Gastroesophageal sphincter (tissue), 3 donors: ENCODE results near the gene CBX8.

Experiments
- EP300 ChIP-seq: sonication (generic); formaldehyde crosslinking; IDR thresholded peaks from one replicate; pipeline ENCODE4 v1.6.1; 2017; ENCODE audit warnings: antibody characterized with exemption, mild to moderate bottlenecking
- POLR2A ChIP-seq, 2 donors: fragments of 450-650 bp; IDR thresholded peaks; one replicate each; pipeline ENCODE4 v1.6.1; 2017; ENCODE audit warnings: antibody characterized with exemption in 2 of 2, mild to moderate bottlenecking in 2 of 2, moderate library complexity in 1 of 2
- TF ChIP-seq, protein P1 (sequence below), 4 experiments: fragments of 200-600 bp in 2 of 4; fragments of 450-650 bp in 2 of 4; sonication (generic) in 1 of 4; IDR thresholded peaks; one replicate each; pipeline ENCODE4 v1.5.1; 2017 to 2019; ENCODE audit warnings: antibody characterized with exemption in 4 of 4, mild to moderate bottlenecking in 2 of 4, moderate library complexity in 2 of 4

DNA sequence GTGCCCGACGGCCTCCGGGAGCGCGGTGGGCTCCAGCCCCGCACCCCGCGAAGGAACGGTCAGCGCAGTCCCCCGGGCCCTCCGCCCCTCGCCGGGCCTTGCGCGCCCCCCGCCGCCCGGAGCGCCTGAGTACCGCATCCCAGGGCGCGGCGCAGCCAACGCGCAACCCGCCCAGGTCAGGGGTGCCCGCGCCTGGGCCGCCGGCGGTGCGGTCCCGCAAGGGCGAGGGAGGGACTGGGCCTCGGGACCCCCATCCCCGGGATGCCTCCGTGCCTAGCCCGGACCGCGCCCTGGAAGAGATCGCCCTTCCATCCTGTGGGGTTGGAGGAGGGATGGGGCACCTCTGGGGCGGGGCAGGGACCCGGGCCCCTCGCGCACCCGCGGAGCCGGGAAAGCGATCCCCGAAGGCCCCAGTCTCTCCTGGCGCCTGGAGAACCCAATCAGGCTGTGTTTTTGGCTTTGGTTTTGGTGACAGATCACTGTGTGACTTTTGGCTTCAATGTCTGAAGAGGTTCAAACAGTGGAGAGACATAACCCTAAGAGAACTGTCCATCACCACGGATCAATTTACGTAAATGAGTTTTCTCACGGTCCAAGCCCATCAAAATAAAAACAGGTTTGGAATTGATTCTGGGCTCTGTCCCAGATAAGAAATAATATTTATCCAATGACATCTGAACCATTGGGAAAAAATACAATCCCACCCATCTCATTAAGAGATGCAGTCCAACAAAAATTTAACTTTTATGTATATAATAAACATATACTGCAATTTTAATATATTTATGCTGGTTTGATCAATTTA lies 48.4 kb downstream of the CBX8 start:
- TF ChIP-seq POLR2A (IDR thresholded peaks at IDR 0.05) = no peak
- TF ChIP-seq, protein P1, sequence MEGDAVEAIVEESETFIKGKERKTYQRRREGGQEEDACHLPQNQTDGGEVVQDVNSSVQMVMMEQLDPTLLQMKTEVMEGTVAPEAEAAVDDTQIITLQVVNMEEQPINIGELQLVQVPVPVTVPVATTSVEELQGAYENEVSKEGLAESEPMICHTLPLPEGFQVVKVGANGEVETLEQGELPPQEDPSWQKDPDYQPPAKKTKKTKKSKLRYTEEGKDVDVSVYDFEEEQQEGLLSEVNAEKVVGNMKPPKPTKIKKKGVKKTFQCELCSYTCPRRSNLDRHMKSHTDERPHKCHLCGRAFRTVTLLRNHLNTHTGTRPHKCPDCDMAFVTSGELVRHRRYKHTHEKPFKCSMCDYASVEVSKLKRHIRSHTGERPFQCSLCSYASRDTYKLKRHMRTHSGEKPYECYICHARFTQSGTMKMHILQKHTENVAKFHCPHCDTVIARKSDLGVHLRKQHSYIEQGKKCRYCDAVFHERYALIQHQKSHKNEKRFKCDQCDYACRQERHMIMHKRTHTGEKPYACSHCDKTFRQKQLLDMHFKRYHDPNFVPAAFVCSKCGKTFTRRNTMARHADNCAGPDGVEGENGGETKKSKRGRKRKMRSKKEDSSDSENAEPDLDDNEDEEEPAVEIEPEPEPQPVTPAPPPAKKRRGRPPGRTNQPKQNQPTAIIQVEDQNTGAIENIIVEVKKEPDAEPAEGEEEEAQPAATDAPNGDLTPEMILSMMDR (IDR thresholded peaks at IDR 0.05) = no peak
- no peak for TF ChIP-seq EP300
